Stimulated activated CD8-positive, alpha-beta memory T cell treated with anti-CD3 and anti-CD28 coated beads, Interleukin-4, amount 100 ng/mL, for 1 hour (primary cell): ENCODE data around the gene AS3MT.
"Not testable (repeated sequence)": the region's sequence is repeated elsewhere in the genome, so short reads cannot be mapped to it uniquely, and the experiment has no call there.

Source experiments
- DNase-seq, 2 donors: peaks; one replicate each; pipeline ENCODE4 v3.0.0-alpha.2; 2020; ENCODE audit warnings: low read depth in 2 of 2, low spot score in 1 of 2

The AS3MT gene

DNA sequence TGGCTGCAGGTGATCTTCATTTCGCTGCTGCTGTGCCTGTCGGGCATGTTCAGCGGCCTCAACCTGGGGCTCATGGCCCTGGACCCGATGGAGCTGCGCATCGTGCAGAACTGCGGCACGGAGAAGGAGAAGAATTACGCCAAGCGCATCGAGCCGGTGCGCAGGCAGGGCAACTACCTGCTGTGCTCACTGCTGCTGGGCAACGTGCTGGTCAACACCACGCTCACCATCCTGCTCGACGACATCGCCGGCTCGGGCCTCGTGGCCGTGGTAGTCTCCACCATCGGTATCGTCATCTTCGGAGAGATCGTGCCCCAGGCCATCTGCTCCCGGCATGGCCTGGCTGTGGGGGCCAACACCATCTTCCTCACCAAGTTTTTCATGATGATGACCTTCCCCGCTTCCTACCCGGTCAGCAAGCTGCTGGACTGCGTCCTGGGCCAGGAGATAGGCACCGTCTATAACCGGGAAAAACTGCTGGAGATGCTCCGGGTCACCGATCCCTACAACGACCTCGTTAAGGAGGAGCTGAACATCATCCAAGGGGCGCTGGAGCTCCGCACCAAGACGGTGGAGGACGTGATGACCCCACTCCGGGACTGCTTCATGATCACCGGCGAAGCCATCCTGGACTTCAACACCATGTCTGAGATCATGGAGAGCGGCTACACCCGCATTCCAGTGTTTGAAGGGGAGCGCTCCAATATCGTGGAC lies 50.1 kb downstream of the AS3MT start:
- no peak for DNase-seq

DNA sequence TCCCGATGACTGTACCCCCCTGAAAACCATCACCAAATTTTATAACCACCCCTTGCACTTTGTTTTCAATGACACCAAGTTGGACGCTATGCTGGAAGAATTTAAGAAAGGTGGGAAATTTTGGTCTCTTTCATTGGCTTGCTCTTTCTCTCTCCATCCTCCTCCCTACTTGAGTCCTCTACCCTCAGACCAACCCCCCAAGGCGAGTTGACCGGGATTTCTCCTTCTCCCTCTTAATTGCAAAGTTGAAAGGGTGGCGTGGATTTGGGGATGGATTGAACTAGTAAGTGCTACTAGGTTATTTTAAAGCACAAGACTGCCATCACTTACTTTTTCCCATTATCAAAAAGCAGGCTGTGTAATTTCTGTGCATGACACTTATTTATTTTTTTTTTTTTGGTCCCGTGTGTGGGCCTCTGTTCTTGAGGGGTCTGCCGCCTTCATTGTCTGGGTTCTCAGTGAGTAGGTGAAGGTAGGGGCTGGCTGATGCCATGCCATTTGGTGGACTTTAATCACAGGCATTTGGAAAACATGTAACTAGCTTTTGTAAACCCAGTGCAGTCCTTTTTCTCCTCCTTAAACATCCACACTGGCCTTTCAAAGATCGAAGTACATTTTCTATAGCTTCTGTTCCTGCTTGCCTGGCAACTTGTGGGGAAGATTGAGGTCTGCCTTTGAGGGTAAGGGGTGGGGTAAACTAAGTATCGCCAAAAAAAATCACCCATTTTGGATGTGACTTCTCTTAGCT lies 50.9 kb downstream of the AS3MT start:
- no peak for DNase-seq

- no peak for DNase-seq
These were observed 54.3 kb downstream of the AS3MT start for GRCh38 chr10:102923601-102924000.

DNA sequence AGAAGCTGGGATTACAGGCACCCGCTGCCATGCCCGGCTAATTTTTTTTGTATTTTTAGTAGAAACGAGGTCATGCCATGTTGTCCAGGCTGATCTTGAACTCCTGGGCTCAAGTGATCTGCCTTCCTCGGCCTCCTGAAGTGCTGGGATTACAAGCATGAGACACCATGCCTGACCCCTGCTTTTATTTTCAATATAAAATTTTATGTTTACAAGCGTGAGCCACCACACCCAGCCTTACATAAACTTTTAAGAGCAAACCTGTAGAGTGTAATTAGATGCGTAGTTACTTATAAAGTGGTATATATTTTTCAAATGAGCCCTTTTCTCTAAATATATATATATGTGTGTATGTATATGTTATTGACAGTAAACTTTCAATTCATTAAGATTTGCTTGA lies 57.6 kb downstream of the AS3MT start:
- DNase-seq, result no peak

DNA sequence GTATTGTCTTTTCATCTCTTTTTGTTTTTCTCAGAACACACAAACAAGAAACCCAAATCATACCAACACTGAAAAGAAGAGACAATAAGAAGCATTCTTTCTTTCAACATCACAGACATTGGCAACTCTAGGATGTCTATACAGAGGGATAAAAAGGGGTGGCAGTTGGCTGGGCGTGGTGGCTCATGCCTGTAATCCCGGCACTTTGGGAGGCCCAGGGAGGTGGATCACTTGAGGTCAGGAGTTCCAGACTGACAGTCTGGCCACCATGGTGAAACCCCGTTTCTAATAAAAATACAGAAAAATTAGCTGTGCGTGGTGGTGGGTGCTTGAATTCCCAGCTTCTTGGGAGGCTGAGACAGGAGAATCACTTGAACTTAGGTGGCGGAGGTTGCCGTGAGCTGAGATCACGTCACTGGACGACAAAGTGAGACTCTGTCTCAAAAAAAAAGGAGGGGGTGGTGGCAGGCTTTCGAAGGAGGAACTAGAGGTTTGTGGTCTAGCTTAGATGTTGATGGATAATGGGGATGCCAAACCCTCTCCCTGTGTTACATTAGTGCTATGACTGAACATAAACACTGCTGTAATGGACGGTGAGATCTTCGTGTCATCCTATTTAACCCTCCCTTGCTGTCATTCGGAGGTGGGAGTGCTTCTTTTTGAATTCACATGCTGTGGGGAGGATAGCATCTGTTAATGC lies 58.2 kb downstream of the AS3MT start:
- no peak for DNase-seq

GRCh38 chr10:102928442-102928841 lies 59.2 kb downstream of the AS3MT start:
- DNase-seq, result not testable (repeated sequence)

GRCh38 chr10:102930720-102931119 lies 61.5 kb downstream of the AS3MT start:
- no peak for DNase-seq

GRCh38 chr10:102931643-102932042 lies 62.4 kb downstream of the AS3MT start:
- no peak for DNase-seq

- no peak for DNase-seq
These were observed 66.2 kb downstream of the AS3MT start for GRCh38 chr10:102935505-102935904.

- DNase-seq, result no peak
These were observed 66.8 kb downstream of the AS3MT start for GRCh38 chr10:102935939-102936605.

GRCh38 chr10:102941401-102941800 lies 72.1 kb downstream of the AS3MT start:
- no peak for DNase-seq

DNA sequence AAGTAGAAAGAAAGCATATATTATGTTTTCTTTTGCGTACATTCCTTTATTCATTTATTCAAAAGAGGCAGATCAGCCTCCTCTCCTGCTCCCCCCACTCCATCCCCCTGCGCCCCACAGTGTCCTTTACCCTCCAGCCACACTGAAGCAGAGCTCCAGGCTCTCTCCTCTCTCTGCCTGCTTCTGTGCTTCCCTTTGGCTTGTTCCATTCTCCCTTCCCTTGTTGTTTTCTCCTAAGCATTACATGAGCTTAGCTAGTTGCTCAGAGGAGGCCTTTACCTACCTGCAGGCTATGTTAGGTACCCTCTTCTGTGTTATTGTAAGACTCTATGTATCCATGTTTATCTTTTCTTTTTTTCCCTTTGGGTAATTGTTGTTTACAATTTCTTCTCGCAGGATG lies 76.2 kb downstream of the AS3MT start:
- DNase-seq, result no peak

GRCh38 chr10:102945962-102946361 lies 76.7 kb downstream of the AS3MT start:
- no peak for DNase-seq

- DNase-seq, result no peak
These were observed 77.7 kb downstream of the AS3MT start for GRCh38 chr10:102946992-102947391.

DNA sequence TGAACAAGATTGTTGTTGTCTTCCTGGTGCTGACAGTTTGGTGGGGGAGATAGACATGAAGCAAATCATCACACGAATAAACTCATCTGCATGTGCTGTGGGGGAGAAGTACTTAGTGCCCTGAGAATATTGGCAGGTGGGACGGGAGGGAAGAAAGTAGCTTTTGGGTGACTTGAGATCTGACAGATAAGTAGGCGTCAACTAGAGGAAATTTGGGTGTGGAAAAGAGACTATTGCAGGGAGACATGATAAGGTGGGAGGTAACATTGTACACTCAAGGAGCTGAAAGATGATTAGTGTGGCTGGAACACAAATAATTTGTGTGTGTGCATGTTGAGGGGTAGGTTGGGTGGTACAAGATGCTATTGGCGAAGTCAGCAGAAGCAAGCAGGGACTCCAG lies 78.9 kb downstream of the AS3MT start:
- no peak for DNase-seq

DNA sequence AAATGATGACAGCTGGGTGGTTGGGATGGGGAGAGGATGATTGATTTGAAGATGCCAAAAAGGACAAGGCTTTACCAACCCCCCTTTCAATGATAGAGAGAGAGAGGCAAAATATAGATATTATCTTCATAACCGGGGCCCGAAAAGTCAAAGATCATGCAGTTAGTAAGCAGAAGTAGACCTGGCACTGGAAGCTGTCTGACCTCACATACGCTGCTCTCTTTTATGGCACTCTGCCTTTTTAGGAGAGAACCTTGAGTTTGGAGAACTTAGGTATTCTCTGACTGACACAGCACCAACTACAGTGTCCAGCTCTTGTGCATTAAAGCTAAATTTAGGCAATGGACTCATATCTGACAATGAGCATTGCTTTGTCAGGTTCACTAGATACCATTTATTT lies 79.5 kb downstream of the AS3MT start:
- DNase-seq, result no peak

DNA sequence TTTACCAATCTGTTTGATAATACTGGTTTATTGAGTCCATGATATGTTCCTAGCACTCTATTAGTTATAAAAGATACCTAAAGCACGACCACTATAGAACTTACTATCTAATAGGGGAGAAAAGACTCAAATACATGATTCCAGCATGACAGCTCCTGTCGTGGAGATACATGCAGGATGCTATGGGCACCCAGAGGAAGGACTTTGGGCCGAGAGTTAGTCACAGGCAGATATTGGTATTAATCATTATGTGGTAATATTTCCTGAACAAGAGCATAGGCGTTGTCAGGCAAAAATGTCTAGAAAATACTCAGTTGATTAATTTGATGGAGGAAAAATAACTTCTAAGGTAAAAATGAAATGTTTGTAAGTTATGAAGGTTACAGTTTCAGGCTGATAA lies 80.6 kb downstream of the AS3MT start:
- no peak for DNase-seq

DNA sequence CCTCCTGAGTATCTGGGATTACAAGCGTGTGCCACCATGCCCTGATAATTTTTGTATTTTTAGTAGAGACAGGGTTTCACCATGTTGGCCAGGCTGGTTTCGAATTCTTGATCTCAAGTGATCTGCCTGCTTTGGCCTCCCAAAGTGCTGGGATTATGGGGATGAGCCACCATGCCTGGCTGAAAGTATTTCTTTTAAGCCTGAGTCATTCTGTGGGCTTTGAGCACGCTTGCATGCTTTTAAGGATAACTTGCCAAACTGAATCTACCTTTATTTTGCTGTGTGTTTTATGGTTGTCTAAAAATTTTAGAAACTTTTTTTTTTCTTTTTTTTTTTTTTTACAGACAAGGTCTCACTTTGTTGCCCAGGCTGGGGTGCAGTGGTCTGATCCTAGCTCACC lies 82.0 kb downstream of the AS3MT start:
- no peak for DNase-seq
